Endometrium (tissue), 2 donors: ENCODE results near the gene ZNF213.
"Not testable (repeated sequence)": the region's sequence is repeated elsewhere in the genome, so short reads cannot be mapped to it uniquely, and the experiment has no call there.

Source experiments
- FAIRE-seq: peaks from 2 replicates; lab custom pipeline; 2012; peaks lifted over from hg19 to GRCh38; lab: Jason Lieb, UNC
- donor health status: control.
- donor health status: control.

The ZNF213 gene

GRCh38 chr16:3170440-3171180, 35.8 kb downstream of the ZNF213 start:
- FAIRE-seq = no peak

- no peak for FAIRE-seq
Measured at GRCh38 chr16:3171181-3171854, 36.5 kb downstream of the ZNF213 start.

GRCh38 chr16:3171855-3172593, 37.2 kb downstream of the ZNF213 start:
- FAIRE-seq = no peak

GRCh38 chr16:3173892-3174617, 39.2 kb downstream of the ZNF213 start:
- no peak for FAIRE-seq

- FAIRE-seq = no peak
Measured at GRCh38 chr16:3174618-3175148, 39.9 kb downstream of the ZNF213 start.

GRCh38 chr16:3175157-3176093, 40.6 kb downstream of the ZNF213 start:
- no peak for FAIRE-seq

GRCh38 chr16:3179651-3180050, 44.8 kb downstream of the ZNF213 start:
- no peak for FAIRE-seq

GRCh38 chr16:3180445-3180878, 45.6 kb downstream of the ZNF213 start:
- no peak for FAIRE-seq

GRCh38 chr16:3182293-3182607, 47.4 kb downstream of the ZNF213 start:
- FAIRE-seq = not testable (repeated sequence)

GRCh38 chr16:3182608-3183444, 48.0 kb downstream of the ZNF213 start:
- FAIRE-seq = no peak

- FAIRE-seq = no peak
Measured at GRCh38 chr16:3183445-3184139, 48.8 kb downstream of the ZNF213 start.

GRCh38 chr16:3186946-3187690, 52.3 kb downstream of the ZNF213 start:
- FAIRE-seq = no peak

GRCh38 chr16:3187798-3188674, 53.2 kb downstream of the ZNF213 start, which contains the start of gene OR1F1:
OR1F1 (plus strand) TSS chr16:3188204.
- FAIRE-seq = no peak

GRCh38 chr16:3188675-3188924, 53.8 kb downstream of the ZNF213 start:
- FAIRE-seq = no peak

- no peak for FAIRE-seq
Measured at GRCh38 chr16:3188925-3189825, 54.3 kb downstream of the ZNF213 start.

GRCh38 chr16:3189869-3190268, 55.0 kb downstream of the ZNF213 start:
- no peak for FAIRE-seq

GRCh38 chr16:3190949-3191353, 56.1 kb downstream of the ZNF213 start:
- FAIRE-seq = no peak
